Fibroblast of peridontal ligament (primary cell): ENCODE measurements around the gene TSTD1.
"Not testable (repeated sequence)": the region's sequence is repeated elsewhere in the genome, so short reads cannot be mapped to it uniquely, and the experiment has no call there.

ENCODE experiments used
- DNase-seq: peaks from one replicate; pipeline ENCODE4 v3.0.0-alpha.2; 2010; ENCODE audit errors: extremely low read depth

Gene TSTD1

GRCh38 chr1:161037661-161038522 is 872 bp downstream of the TSTD1 start:
- DNase-seq: no peak

- DNase-seq: no peak
Measured at GRCh38 chr1:161033751-161034150, 5.0 kb downstream of the TSTD1 start.

GRCh38 chr1:161032409-161032808 is 6.4 kb downstream of the TSTD1 start:
- DNase-seq: no peak

- DNase-seq: no peak
Measured at GRCh38 chr1:161031874-161032273, 6.9 kb downstream of the TSTD1 start.

GRCh38 chr1:161029466-161029865 is 9.3 kb downstream of the TSTD1 start:
- DNase-seq: not testable (repeated sequence)

- DNase-seq: not testable (repeated sequence)
Measured at GRCh38 chr1:161026954-161027353, 11.8 kb downstream of the TSTD1 start.

GRCh38 chr1:161022432-161022831 is 16.3 kb downstream of the TSTD1 start:
- DNase-seq: not testable (repeated sequence)

- DNase-seq: no peak
Measured at GRCh38 chr1:161021970-161022353, 16.8 kb downstream of the TSTD1 start.

- no peak for DNase-seq
Measured at GRCh38 chr1:161021165-161021969, 17.4 kb downstream of the TSTD1 start.

GRCh38 chr1:161020509-161021164 is 18.1 kb downstream of the TSTD1 start, which contains the start of gene F11R:
Gene F11R (minus strand): TSS chr1:161021152. CDS start chr1:161021073, 79 bp downstream.
- DNase-seq: no peak

- DNase-seq: no peak
Measured at GRCh38 chr1:161019751-161020495, 18.8 kb downstream of the TSTD1 start.

- DNase-seq: not testable (repeated sequence)
Measured at GRCh38 chr1:161019111-161019660, 19.6 kb downstream of the TSTD1 start.

GRCh38 chr1:161018631-161018930 is 20.2 kb downstream of the TSTD1 start:
- DNase-seq: no peak

GRCh38 chr1:161017756-161018630 is 20.8 kb downstream of the TSTD1 start:
- DNase-seq: no peak

- DNase-seq: not testable (repeated sequence)
Measured at GRCh38 chr1:161017181-161017580, 21.6 kb downstream of the TSTD1 start.

- DNase-seq: not testable (repeated sequence)
Measured at GRCh38 chr1:161016683-161017082, 22.1 kb downstream of the TSTD1 start.

- no peak for DNase-seq
Measured at GRCh38 chr1:161013488-161014230, 25.1 kb downstream of the TSTD1 start.

GRCh38 chr1:161013131-161013487 is 25.7 kb downstream of the TSTD1 start:
- DNase-seq: no peak

- no peak for DNase-seq
Measured at GRCh38 chr1:161012420-161012819, 26.3 kb downstream of the TSTD1 start.
